ENCODE data around the gene P4HB.

P4HB gene

GRCh38 chr17:81863123-81863675 lies 2.9 kb upstream of the P4HB start:
- peaks cover 52% of the 10 kb centered on the region for H3F3A ChIP-seq (ENCODE audit: insufficient read depth, low read length)
- peaks cover 13% of the 10 kb centered on the region for H3K4me1 ChIP-seq (ENCODE audit: low read length)
- H2AFZ ChIP-seq (ENCODE audit: low read length) = no peak overlapping the region
- no peak for DNase-seq
- no peaks in the 10 kb centered on the region for H3K9me3 ChIP-seq (replicated peaks; ENCODE audit: insufficient read depth, low read length)
- H3K27ac ChIP-seq (ENCODE audit: low read length) = no peak overlapping the region
- H3K9ac ChIP-seq (ENCODE audit: low read length) = no peak overlapping the region
- no peak overlapping the region for H3K4me2 ChIP-seq (ENCODE audit: low read depth, low read length)
- TF ChIP-seq EZH2 (optimal IDR thresholded peaks at IDR 0.05; ENCODE audit: low read depth, low read length) (no peak), EZH2phosphoT487 (IDR thresholded peaks at IDR 0.05; ENCODE audit: low read length) (no peak), CTCF (IDR thresholded peaks at IDR 0.05; ENCODE audit: low read length) (no peak)
- H3K79me2 ChIP-seq (ENCODE audit: low read length) = peaks cover 75% of the 10 kb centered on the region
- peaks cover 6% of the 10 kb centered on the region; the same call in 1 of the 2 replicates for H3K36me3 ChIP-seq (replicated peaks; ENCODE audit: insufficient read depth, low read length)
- no peaks in the 10 kb centered on the region for H3K27me3 ChIP-seq (replicated peaks; ENCODE audit: insufficient read depth, low read length)
- peaks cover 3% of the 10 kb centered on the region; the same call in 1 of the 2 replicates for H4K20me1 ChIP-seq (ENCODE audit: insufficient read depth, low read length)
- H3K9me2 ChIP-seq (replicated peaks; ENCODE audit: insufficient read depth, low read length) = no peaks in the 10 kb centered on the region
- H3K4me3 ChIP-seq (ENCODE audit: low read length) = no peak overlapping the region

GRCh38 chr17:81860756-81861568 lies 627 bp upstream of the P4HB start:
- Histone ChIP-seq H3K9me3 (replicated peaks; ENCODE audit: insufficient read depth, low read length) (no peaks in the 10 kb centered on the region), H3K79me2 (ENCODE audit: low read length) (peaks cover 86% of the 10 kb centered on the region), H3K27me3 (replicated peaks; ENCODE audit: insufficient read depth, low read length) (no peaks in the 10 kb centered on the region), H3K9me2 (replicated peaks; ENCODE audit: insufficient read depth, low read length) (no peaks in the 10 kb centered on the region), H3K4me3 (ENCODE audit: low read length) (peak overlapping the region; percentile 98), H4K20me1 (ENCODE audit: insufficient read depth, low read length) (peaks cover 3% of the 10 kb centered on the region; the same call in 1 of the 2 replicates), H2AFZ (ENCODE audit: low read length) (peak overlapping the region; percentile 49), H3K4me1 (ENCODE audit: low read length) (peaks cover 14% of the 10 kb centered on the region), H3K9ac (ENCODE audit: low read length) (peak overlapping the region; percentile 98), H3K4me2 (ENCODE audit: low read depth, low read length) (peak overlapping the region; percentile 78), H3K36me3 (replicated peaks; ENCODE audit: insufficient read depth, low read length) (0 out of 2 replicates have a peak, but pooled peaks cover 6% of the 10 kb centered on the region), H3K27ac (ENCODE audit: low read length) (peak overlapping the region; percentile 97), H3F3A (ENCODE audit: insufficient read depth, low read length) (peaks cover 29% of the 10 kb centered on the region)
- no peak for TF ChIP-seq EZH2phosphoT487 (IDR thresholded peaks at IDR 0.05; ENCODE audit: low read length)
- TF ChIP-seq EZH2 (optimal IDR thresholded peaks at IDR 0.05; ENCODE audit: low read depth, low read length) = no peak
- TF ChIP-seq CTCF (IDR thresholded peaks at IDR 0.05; ENCODE audit: low read length) = no peak
- peak; percentile 100 for DNase-seq

- Histone ChIP-seq H2AFZ (ENCODE audit: low read length) (no peak overlapping the region), H3K27ac (ENCODE audit: low read length) (peak overlapping the region; percentile 56; the same call in 1 of the 2 replicates), H3K9ac (ENCODE audit: low read length) (peak overlapping the region; percentile 99), H3K4me3 (ENCODE audit: low read length) (peak overlapping the region; percentile 97), H3K9me3 (replicated peaks; ENCODE audit: insufficient read depth, low read length) (no peaks in the 10 kb centered on the region), H3K36me3 (replicated peaks; ENCODE audit: insufficient read depth, low read length) (peaks cover 17% of the 10 kb centered on the region), H3K4me1 (ENCODE audit: low read length) (peaks cover 14% of the 10 kb centered on the region), H4K20me1 (ENCODE audit: insufficient read depth, low read length) (peaks cover 3% of the 10 kb centered on the region; the same call in 1 of the 2 replicates), H3K79me2 (ENCODE audit: low read length) (peaks cover 89% of the 10 kb centered on the region), H3K4me2 (ENCODE audit: low read depth, low read length) (peak overlapping the region; percentile 54), H3K27me3 (replicated peaks; ENCODE audit: insufficient read depth, low read length) (no peaks in the 10 kb centered on the region), H3F3A (ENCODE audit: insufficient read depth, low read length) (peaks cover 24% of the 10 kb centered on the region; the same call in 1 of the 2 replicates), H3K9me2 (replicated peaks; ENCODE audit: insufficient read depth, low read length) (no peaks in the 10 kb centered on the region)
- peak; percentile 18 for DNase-seq
- TF ChIP-seq EZH2phosphoT487 (IDR thresholded peaks at IDR 0.05; ENCODE audit: low read length) (no peak), CTCF (IDR thresholded peaks at IDR 0.05; ENCODE audit: low read length) (no peak), EZH2 (optimal IDR thresholded peaks at IDR 0.05; ENCODE audit: low read depth, low read length) (no peak)
Observed at GRCh38 chr17:81858967-81859905, 1.1 kb downstream of the P4HB start.
